GM12891 (cell line): Measurements from ENCODE around the gene C10orf95.

Source experiments
- POLR2A ChIP-seq: IDR thresholded peaks from 2 replicates; pipeline ENCODE4 v1.6.1; 2011; ENCODE audit warnings: low read depth, low read length, control low read depth
- POLR2AphosphoS5 ChIP-seq: IDR thresholded peaks from 2 replicates; pipeline ENCODE4 v1.6.1; 2011; ENCODE audit warnings: low read depth, low read length, control low read depth
- TAF1 ChIP-seq: IDR thresholded peaks from 2 replicates; pipeline ENCODE4 v1.6.1; 2011; ENCODE audit warnings: low read depth, low read length, control low read depth

DNA sequence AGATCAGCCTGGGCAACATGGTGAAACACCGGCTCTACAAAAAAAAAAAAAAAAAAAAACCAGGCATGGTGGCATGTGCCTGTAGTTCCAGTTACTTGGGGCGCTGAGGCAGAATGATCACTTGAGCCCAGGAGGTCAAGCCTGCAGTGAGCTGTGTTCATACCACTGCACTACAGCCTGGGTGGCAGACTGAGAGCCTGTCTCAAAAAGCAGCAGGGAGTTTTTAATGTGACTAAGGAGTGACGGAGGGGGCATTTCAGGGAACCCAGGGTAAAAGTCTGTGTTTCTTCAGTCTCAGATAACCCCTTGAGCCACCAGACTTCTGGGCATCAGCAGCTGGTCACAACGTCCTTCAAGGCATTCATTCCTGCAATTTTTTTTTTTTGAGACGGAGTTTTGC, 2.2 kb upstream of the C10orf95 start:
- no peak for TF ChIP-seq TAF1
- TF ChIP-seq POLR2A = no peak
- TF ChIP-seq POLR2AphosphoS5 = no peak
